Myometrial cell (primary cell): Measurements from ENCODE around the gene SUPT7L. TPM values are rescaled to one million over a fixed set of nuclear protein-coding genes. Genes with fewer than 3 reads are reported as not detected.

Experiments used
- total RNA-seq: library from RNA; depleted of rRNA; stranded (reverse); fragments of >200 nt; gene quantifications from 2 replicates; pipeline ENCODE4 v1.2.3, GENCODE V29; 2015

The SUPT7L gene, protein sequence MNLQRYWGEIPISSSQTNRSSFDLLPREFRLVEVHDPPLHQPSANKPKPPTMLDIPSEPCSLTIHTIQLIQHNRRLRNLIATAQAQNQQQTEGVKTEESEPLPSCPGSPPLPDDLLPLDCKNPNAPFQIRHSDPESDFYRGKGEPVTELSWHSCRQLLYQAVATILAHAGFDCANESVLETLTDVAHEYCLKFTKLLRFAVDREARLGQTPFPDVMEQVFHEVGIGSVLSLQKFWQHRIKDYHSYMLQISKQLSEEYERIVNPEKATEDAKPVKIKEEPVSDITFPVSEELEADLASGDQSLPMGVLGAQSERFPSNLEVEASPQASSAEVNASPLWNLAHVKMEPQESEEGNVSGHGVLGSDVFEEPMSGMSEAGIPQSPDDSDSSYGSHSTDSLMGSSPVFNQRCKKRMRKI
- total RNA-seq, result 21.1 and 23.6 TPM in 2 replicates

DNA sequence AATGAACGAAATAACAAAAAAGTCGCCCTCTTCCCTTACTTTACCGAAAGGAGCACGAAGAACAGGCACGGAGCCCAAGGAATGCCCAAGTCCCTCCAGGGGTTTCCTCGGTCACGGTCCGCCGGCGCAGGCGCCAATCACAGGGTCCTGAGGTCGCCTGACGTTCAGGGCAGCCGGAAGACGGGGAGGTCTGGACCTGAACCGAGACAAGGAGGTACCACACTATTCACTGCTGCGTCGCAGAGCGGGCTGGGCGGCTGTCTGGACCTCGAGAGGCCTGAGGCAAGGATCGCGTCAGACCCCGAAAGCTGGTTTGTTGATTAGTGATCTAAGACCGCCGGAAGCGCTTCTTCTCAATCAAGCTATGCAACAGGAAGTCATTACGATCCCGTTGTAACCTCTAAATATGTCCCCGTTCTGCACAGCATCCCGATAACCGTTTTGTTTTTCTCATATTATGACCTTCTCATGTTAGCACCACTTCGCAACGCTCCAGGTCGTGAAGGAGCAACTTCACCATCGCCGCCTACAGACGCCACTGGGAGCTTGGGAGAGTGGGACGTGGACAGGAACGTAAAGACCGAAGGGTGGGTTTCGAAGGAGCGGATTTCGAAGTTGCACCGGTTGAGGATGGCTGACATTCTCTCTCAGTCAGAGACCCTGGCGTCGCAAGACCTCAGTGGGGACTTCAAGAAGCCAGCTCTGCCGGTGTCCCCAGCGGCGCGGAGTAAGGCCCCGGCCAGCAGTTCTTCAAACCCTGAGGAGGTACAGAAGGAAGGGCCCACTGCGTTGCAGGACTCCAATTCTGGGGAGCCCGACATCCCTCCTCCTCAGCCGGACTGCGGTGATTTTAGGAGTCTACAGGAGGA lies at the start of gene SUPT7L, which contains the start of gene SLC4A1AP:
SUPT7L (minus strand) TSS at position 330 of the 869 bp plus-strand sequence. CDS start 1,422 bp downstream, outside the sequence.
SLC4A1AP (plus strand) TSS at position 605 of the 869 bp plus-strand sequence; CDS start at position 631, 26 bp downstream.

DNA sequence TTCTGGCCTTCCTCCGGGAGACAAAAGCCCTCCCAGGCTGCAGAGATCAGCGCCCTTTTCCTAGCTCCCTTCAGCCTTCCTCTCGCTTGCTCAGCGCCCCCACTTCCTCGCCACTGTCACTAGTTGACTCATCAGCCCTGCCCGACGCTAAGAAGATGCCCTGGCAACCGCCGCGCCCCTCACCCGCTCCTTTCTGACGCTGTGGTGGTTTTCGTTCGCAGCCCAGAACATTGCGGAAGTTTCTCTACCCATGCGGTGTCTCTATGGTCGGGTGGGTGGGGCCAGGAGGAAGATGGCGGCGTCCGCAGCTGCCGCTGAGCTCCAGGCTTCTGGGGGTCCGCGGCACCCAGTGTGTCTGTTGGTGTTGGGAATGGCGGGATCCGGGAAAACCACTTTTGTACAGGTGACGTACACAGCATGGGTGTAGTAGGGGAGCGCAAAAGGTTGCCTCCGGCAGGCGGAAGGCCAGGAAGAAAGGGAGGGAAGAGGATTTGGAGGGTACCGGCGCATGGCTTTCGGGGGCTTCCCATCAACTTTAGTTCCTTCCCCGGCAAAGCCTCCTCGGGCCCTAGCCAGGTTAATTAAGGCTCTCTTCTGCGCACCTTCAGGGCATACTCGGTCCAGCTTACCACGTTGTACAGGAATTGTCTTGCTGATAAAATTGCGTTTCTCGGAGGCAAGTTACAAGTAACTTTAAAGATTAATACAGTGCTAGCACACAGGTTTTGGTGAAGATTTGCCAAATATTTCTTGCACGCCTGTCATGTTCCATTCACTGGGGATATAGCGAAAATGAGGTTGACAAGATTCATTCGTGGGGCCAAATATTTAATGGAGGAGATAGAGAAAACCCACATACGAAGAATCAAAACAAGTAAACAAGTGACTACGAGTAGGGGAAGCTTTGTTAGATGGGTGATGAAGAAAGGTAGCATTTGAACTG lies 34.4 kb downstream of the SUPT7L start, which contains the start of the genes CCDC121 and GPN1:
CCDC121 (minus strand) TSS at position 246 of the 943 bp plus-strand sequence. CDS start 1,213 bp downstream, outside the sequence.
GPN1 (plus strand) TSS at position 284 of the 943 bp plus-strand sequence; CDS start at position 293, 9 bp downstream.

Other genes starting within 250 kb of the SUPT7L start
- gene NRBP1, start 235.0 kb downstream of the SUPT7L start, total RNA-seq, result 96.9 and 112 TPM in 2 replicates
- not detected in 2 replicates for gene KRTCAP3, start 221.2 kb downstream of the SUPT7L start, total RNA-seq
- gene IFT172, start 173.9 kb downstream of the SUPT7L start, total RNA-seq, result 17.6 and 19.5 TPM in 2 replicates
- gene FNDC4, start 168.4 kb downstream of the SUPT7L start, total RNA-seq, result 28.5 and 31.9 TPM in 2 replicates
- not detected in 2 replicates for gene GCKR, start 166.8 kb downstream of the SUPT7L start, total RNA-seq
- 17.3 and 43.6 TPM in 2 replicates for gene ZNF512, start 80.6 kb downstream of the SUPT7L start, total RNA-seq
- gene CCDC121, start 34.6 kb downstream of the SUPT7L start, total RNA-seq, result 1.2 and 2.7 TPM in 2 replicates
- gene GPN1, start 34.6 kb downstream of the SUPT7L start, total RNA-seq, result 43.2 and 49.1 TPM in 2 replicates
- 23.4 and 26.5 TPM in 2 replicates for gene SLC4A1AP, start 275 bp upstream of the SUPT7L start, total RNA-seq
- 138 and 140 TPM in 2 replicates for gene MRPL33, start 108.1 kb upstream of the SUPT7L start, total RNA-seq
- 7.3 and 7.8 TPM in 2 replicates for gene RBKS, start 226.8 kb upstream of the SUPT7L start, total RNA-seq
- 24.5 and 27.1 TPM in 2 replicates for gene BABAM2, start 227.1 kb upstream of the SUPT7L start, total RNA-seq